ENCODE data around the gene CACNA2D3. TPM values are rescaled to one million over a fixed set of nuclear protein-coding genes. Genes with fewer than 3 reads are reported as not detected.

CACNA2D3 gene
- total and polyA plus RNA-seq, 7 experiments from 2014 or later: 0.27 to 4.1 TPM; not detected in 5

GRCh38 chr3:54957711-54958110 lies 835.4 kb downstream of the CACNA2D3 start:
- ATAC-seq (no peak), DNase-seq (no peak)
- no peaks in the 10 kb centered on the region for H3K36me3 Mint-ChIP-seq
- peaks cover 0 to 2% (median 0%) of the 10 kb centered on the region in 11 donors for H3K9me3 Mint-ChIP-seq
- ChIA-PET CTCF (no interaction called here), POLR2A (no interaction called here)
- H3K27ac ChIP-seq (ENCODE audit: low read depth, low read length): no peak overlapping the region
- H3K4me3 ChIP-seq (ENCODE audit: low read length): no peak overlapping the region
- no peaks in the 10 kb centered on the region for H3K36me3 ChIP-seq (ENCODE audit: control insufficient read depth in 2 of 3, insufficient read depth in 3 of 3, low read length in 3 of 3)
- no peaks in the 10 kb centered on the region for H3K27me3 ChIP-seq (ENCODE audit: control insufficient read depth in 2 of 2, insufficient read depth in 2 of 2, low read length in 2 of 2)
- intact Hi-C loops (cut with micrococcal nuclease): no loop called here
- no peaks in the 10 kb centered on the region for H3K27me3 Mint-ChIP-seq
- no peaks in the 10 kb centered on the region for H3K9me3 ChIP-seq (ENCODE audit: control insufficient read depth in 2 of 3, low read length in 3 of 3)
- H3K4me3 Mint-ChIP-seq: no peak overlapping the region
- H3K4me1 ChIP-seq (ENCODE audit: control insufficient read depth in 2 of 2, insufficient read depth in 2 of 2, low read length in 2 of 2): no peaks in the 10 kb centered on the region
- no peaks in the 10 kb centered on the region for H3K4me1 Mint-ChIP-seq
- H3K27ac Mint-ChIP-seq: no peak overlapping the region

- CTCF ChIA-PET: no interaction called here
- no peak for ATAC-seq
- Mint-ChIP-seq H3K4me1 (no peaks in the 10 kb centered on the region), H3K9me3 (peaks cover 0 to 3% (median 0%) of the 10 kb centered on the region in 11 donors), H3K27ac (no peak overlapping the region), H3K4me3 (no peak overlapping the region), H3K36me3 (no peaks in the 10 kb centered on the region), H3K27me3 (no peaks in the 10 kb centered on the region)
- no peaks in the 10 kb centered on the region for H3K4me1 ChIP-seq (ENCODE audit: control insufficient read depth in 2 of 2, insufficient read depth in 2 of 2, low read length in 2 of 2)
- no peak for DNase-seq
- H3K27me3 ChIP-seq (ENCODE audit: control insufficient read depth in 2 of 2, insufficient read depth in 2 of 2, low read length in 2 of 2): no peaks in the 10 kb centered on the region
- intact Hi-C loops (cut with micrococcal nuclease): no loop called here
- no peaks in the 10 kb centered on the region for H3K9me3 ChIP-seq (ENCODE audit: control insufficient read depth in 2 of 3, low read length in 3 of 3)
- POLR2A ChIA-PET: no interaction called here
- H3K4me3 ChIP-seq (ENCODE audit: low read length): no peak overlapping the region
- no peak overlapping the region for H3K27ac ChIP-seq (ENCODE audit: low read depth, low read length)
- no peaks in the 10 kb centered on the region for H3K36me3 ChIP-seq (ENCODE audit: control insufficient read depth in 2 of 3, insufficient read depth in 3 of 3, low read length in 3 of 3)
Measured at GRCh38 chr3:54960082-54960481, 837.7 kb downstream of the CACNA2D3 start.

- Mint-ChIP-seq H3K9me3 (peaks cover 0 to 6% (median 0%) of the 10 kb centered on the region in 11 donors), H3K4me3 (no peak overlapping the region), H3K4me1 (no peaks in the 10 kb centered on the region), H3K27ac (no peak overlapping the region), H3K36me3 (no peaks in the 10 kb centered on the region), H3K27me3 (peaks cover 0 to 4% (median 0%) of the 10 kb centered on the region in 5 donors)
- DNase-seq: no peak
- Histone ChIP-seq H3K4me1 (ENCODE audit: control insufficient read depth in 2 of 2, insufficient read depth in 2 of 2, low read length in 2 of 2) (no peaks in the 10 kb centered on the region), H3K36me3 (ENCODE audit: control insufficient read depth in 2 of 3, insufficient read depth in 3 of 3, low read length in 3 of 3) (no peaks in the 10 kb centered on the region), H3K27ac (ENCODE audit: low read depth, low read length) (no peak overlapping the region), H3K9me3 (ENCODE audit: control insufficient read depth in 2 of 3, low read length in 3 of 3) (no peaks in the 10 kb centered on the region), H3K4me3 (ENCODE audit: low read length) (no peak overlapping the region), H3K27me3 (ENCODE audit: control insufficient read depth in 2 of 2, insufficient read depth in 2 of 2, low read length in 2 of 2) (no peaks in the 10 kb centered on the region)
- intact Hi-C loops (cut with micrococcal nuclease): no loop called here
- ATAC-seq: no peak
- POLR2A ChIA-PET: no interaction called here
- CTCF ChIA-PET: no interaction called here
Measured at GRCh38 chr3:54960701-54961100, 838.3 kb downstream of the CACNA2D3 start.

GRCh38 chr3:54962200-54962599 lies 839.8 kb downstream of the CACNA2D3 start:
- H3K36me3 Mint-ChIP-seq: no peaks in the 10 kb centered on the region
- peaks cover 0 to 6% (median 0%) of the 10 kb centered on the region in 11 donors for H3K9me3 Mint-ChIP-seq
- CTCF ChIA-PET: no interaction called here
- POLR2A ChIA-PET: no interaction called here
- H3K4me1 Mint-ChIP-seq: no peaks in the 10 kb centered on the region
- peaks cover 0 to 5% (median 0%) of the 10 kb centered on the region in 5 donors for H3K27me3 Mint-ChIP-seq
- Histone ChIP-seq H3K36me3 (ENCODE audit: control insufficient read depth in 2 of 3, insufficient read depth in 3 of 3, low read length in 3 of 3) (no peaks in the 10 kb centered on the region), H3K4me1 (ENCODE audit: control insufficient read depth in 2 of 2, insufficient read depth in 2 of 2, low read length in 2 of 2) (no peaks in the 10 kb centered on the region), H3K27me3 (ENCODE audit: control insufficient read depth in 2 of 2, insufficient read depth in 2 of 2, low read length in 2 of 2) (no peaks in the 10 kb centered on the region), H3K9me3 (ENCODE audit: control insufficient read depth in 2 of 3, low read length in 3 of 3) (no peaks in the 10 kb centered on the region), H3K4me3 (ENCODE audit: low read length) (no peak overlapping the region), H3K27ac (ENCODE audit: low read depth, low read length) (no peak overlapping the region)
- ATAC-seq (no peak), DNase-seq (no peak)
- intact Hi-C loops (cut with micrococcal nuclease): no loop called here
- no peak overlapping the region for H3K4me3 Mint-ChIP-seq
- no peak overlapping the region for H3K27ac Mint-ChIP-seq

GRCh38 chr3:54963641-54964040 lies 841.3 kb downstream of the CACNA2D3 start:
- CTCF ChIA-PET: no interaction called here
- DNase-seq: no peak
- POLR2A ChIA-PET: no interaction called here
- Mint-ChIP-seq H3K36me3 (no peaks in the 10 kb centered on the region), H3K4me3 (no peak overlapping the region), H3K27me3 (peaks cover 0 to 5% (median 0%) of the 10 kb centered on the region in 5 donors), H3K27ac (no peak overlapping the region), H3K9me3 (peaks cover 0 to 6% (median 0%) of the 10 kb centered on the region in 11 donors), H3K4me1 (no peaks in the 10 kb centered on the region)
- Histone ChIP-seq H3K27ac (ENCODE audit: low read depth, low read length) (no peak overlapping the region), H3K9me3 (ENCODE audit: control insufficient read depth in 2 of 3, low read length in 3 of 3) (no peaks in the 10 kb centered on the region), H3K4me3 (ENCODE audit: low read length) (no peak overlapping the region), H3K36me3 (ENCODE audit: control insufficient read depth in 2 of 3, insufficient read depth in 3 of 3, low read length in 3 of 3) (no peaks in the 10 kb centered on the region), H3K4me1 (ENCODE audit: control insufficient read depth in 2 of 2, insufficient read depth in 2 of 2, low read length in 2 of 2) (no peaks in the 10 kb centered on the region), H3K27me3 (ENCODE audit: control insufficient read depth in 2 of 2, insufficient read depth in 2 of 2, low read length in 2 of 2) (no peaks in the 10 kb centered on the region)
- intact Hi-C loops (cut with micrococcal nuclease): no loop called here
- ATAC-seq: no peak

GRCh38 chr3:54964081-54964480 lies 841.7 kb downstream of the CACNA2D3 start:
- intact Hi-C loops (cut with micrococcal nuclease): no loop called here
- POLR2A ChIA-PET: no interaction called here
- Mint-ChIP-seq H3K4me1 (no peaks in the 10 kb centered on the region), H3K27me3 (peaks cover 0 to 5% (median 0%) of the 10 kb centered on the region in 5 donors), H3K36me3 (no peaks in the 10 kb centered on the region), H3K9me3 (peaks cover 0 to 6% (median 0%) of the 10 kb centered on the region in 11 donors), H3K4me3 (no peak overlapping the region), H3K27ac (no peak overlapping the region)
- ATAC-seq (no peak), DNase-seq (no peak)
- Histone ChIP-seq H3K4me3 (ENCODE audit: low read length) (no peak overlapping the region), H3K27ac (ENCODE audit: low read depth, low read length) (no peak overlapping the region), H3K9me3 (ENCODE audit: control insufficient read depth in 2 of 3, low read length in 3 of 3) (no peaks in the 10 kb centered on the region), H3K4me1 (ENCODE audit: control insufficient read depth in 2 of 2, insufficient read depth in 2 of 2, low read length in 2 of 2) (no peaks in the 10 kb centered on the region), H3K36me3 (ENCODE audit: control insufficient read depth in 2 of 3, insufficient read depth in 3 of 3, low read length in 3 of 3) (no peaks in the 10 kb centered on the region), H3K27me3 (ENCODE audit: control insufficient read depth in 2 of 2, insufficient read depth in 2 of 2, low read length in 2 of 2) (no peaks in the 10 kb centered on the region)
- CTCF ChIA-PET: no interaction called here

- Histone ChIP-seq H3K27ac (ENCODE audit: low read depth, low read length) (no peak overlapping the region), H3K9me3 (ENCODE audit: control insufficient read depth in 2 of 3, low read length in 3 of 3) (no peaks in the 10 kb centered on the region), H3K4me1 (ENCODE audit: control insufficient read depth in 2 of 2, insufficient read depth in 2 of 2, low read length in 2 of 2) (no peaks in the 10 kb centered on the region), H3K36me3 (ENCODE audit: control insufficient read depth in 2 of 3, insufficient read depth in 3 of 3, low read length in 3 of 3) (no peaks in the 10 kb centered on the region), H3K27me3 (ENCODE audit: control insufficient read depth in 2 of 2, insufficient read depth in 2 of 2, low read length in 2 of 2) (no peaks in the 10 kb centered on the region), H3K4me3 (ENCODE audit: low read length) (no peak overlapping the region)
- CTCF ChIA-PET: no interaction called here
- POLR2A ChIA-PET: no interaction called here
- Mint-ChIP-seq H3K4me1 (no peaks in the 10 kb centered on the region), H3K4me3 (no peak overlapping the region), H3K36me3 (no peaks in the 10 kb centered on the region), H3K9me3 (peaks cover 0 to 6% (median 2%) of the 10 kb centered on the region in 11 donors), H3K27me3 (peaks cover 0 to 5% (median 0%) of the 10 kb centered on the region in 5 donors), H3K27ac (no peak overlapping the region)
- intact Hi-C loops (cut with micrococcal nuclease): no loop called here
- no peak for DNase-seq
- ATAC-seq: no peak
Measured at GRCh38 chr3:54965746-54966145, 843.4 kb downstream of the CACNA2D3 start.
